DND-41 (cell line): ENCODE data around the gene LILRB1.

ENCODE experiments used
- CTCF ChIP-seq: IDR thresholded peaks from 2 replicates; pipeline ENCODE4 v1.5.1; 2012; ENCODE audit warnings: borderline replicate concordance, low read length, moderate library complexity, mild to moderate bottlenecking; ENCODE audit not compliant: poor library complexity, severe bottlenecking; ENCODE audit errors: extremely low read depth
- EZH2 ChIP-seq: IDR thresholded peaks from 3 replicates; pipeline ENCODE4 v1.6.1; 2012; ENCODE audit warnings: borderline replicate concordance, low read depth, mild to moderate bottlenecking, moderate library complexity, low read length, inconsistent platforms; ENCODE audit not compliant: severe bottlenecking

- no peak for TF ChIP-seq CTCF
- TF ChIP-seq EZH2, result no peak
Measured at GRCh38 chr19:54587026-54587425, 43.3 kb upstream of the LILRB1 start.
